ENCODE measurements around the gene B4GALT6. TPM values are rescaled to one million over a fixed set of nuclear protein-coding genes. Genes with fewer than 3 reads are reported as not detected.

Gene B4GALT6
- polyA plus RNA-seq, 2 donors, result 1.2 to 2.4 TPM

DNA sequence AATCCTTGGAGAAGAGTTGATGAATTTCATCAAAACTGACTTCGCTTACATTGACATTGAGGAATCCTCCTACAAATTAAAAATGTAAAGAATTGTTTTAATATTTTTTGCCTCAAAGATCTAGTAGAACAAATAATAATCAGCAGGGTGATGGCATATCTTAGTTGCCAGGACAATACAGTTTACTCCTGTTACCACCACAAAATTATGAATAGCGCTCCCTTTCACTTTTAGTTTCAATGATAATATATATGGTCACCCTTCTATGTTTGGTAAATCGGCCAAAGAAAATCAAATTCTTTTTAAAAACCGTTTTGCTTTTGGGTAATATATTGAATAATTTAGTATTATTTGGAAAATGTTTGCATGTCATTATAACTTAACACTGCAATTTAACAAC, 39.0 kb downstream of the B4GALT6 start:
- Histone ChIP-seq H3K9me3 (ENCODE audit: control insufficient read depth in 2 of 2, insufficient read depth in 1 of 2, low read depth in 1 of 2, low read length in 1 of 2) (no peaks in the 10 kb centered on the region), H3K4me1 (ENCODE audit: control insufficient read depth in 2 of 2, insufficient read depth in 2 of 2, low read length in 1 of 2) (no peaks in the 10 kb centered on the region), H3K36me3 (ENCODE audit: control insufficient read depth in 2 of 2, insufficient read depth in 2 of 2, low read length in 1 of 2) (no peaks in the 10 kb centered on the region), H3K4me3 (ENCODE audit: low read depth in 1 of 2, low read length in 2 of 2) (no peak overlapping the region), H3K27me3 (ENCODE audit: control insufficient read depth in 1 of 2, insufficient read depth in 2 of 2, low read length in 2 of 2) (no peaks in the 10 kb centered on the region), H3K27ac (ENCODE audit: low read depth in 2 of 2, low read length in 1 of 2) (no peak overlapping the region)
- WGBS, 2 donors, result 92 to 95% methylated on average over 4 of the region's 4 CpGs

DNA sequence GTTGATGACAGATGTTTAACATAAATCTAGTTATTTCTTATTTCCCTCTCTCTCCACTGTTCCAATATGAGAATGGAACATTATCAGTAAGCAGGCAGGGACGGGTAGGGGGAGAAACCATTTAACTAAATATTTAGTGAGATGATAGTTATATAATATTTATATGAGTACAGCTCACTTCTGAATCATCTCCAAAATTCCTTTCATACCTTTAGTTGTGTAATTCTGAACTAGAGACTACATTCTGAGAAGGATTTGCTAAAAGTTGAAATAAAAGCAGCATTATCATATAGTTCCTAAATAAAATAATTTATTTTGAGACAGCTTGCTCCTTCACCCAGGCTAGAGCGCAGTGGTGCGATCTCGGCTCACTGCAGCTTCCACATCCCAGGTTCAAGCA, 41.4 kb downstream of the B4GALT6 start:
- H3K27me3 ChIP-seq (ENCODE audit: control insufficient read depth in 1 of 2, insufficient read depth in 2 of 2, low read length in 2 of 2), result no peaks in the 10 kb centered on the region
- H3K4me3 ChIP-seq (ENCODE audit: low read depth in 1 of 2, low read length in 2 of 2), result no peak overlapping the region
- no peaks in the 10 kb centered on the region for H3K4me1 ChIP-seq (ENCODE audit: control insufficient read depth in 2 of 2, insufficient read depth in 2 of 2, low read length in 1 of 2)
- H3K9me3 ChIP-seq (ENCODE audit: control insufficient read depth in 2 of 2, insufficient read depth in 1 of 2, low read depth in 1 of 2, low read length in 1 of 2), result no peaks in the 10 kb centered on the region
- 81 to 82% methylated on average over 4 of the region's 4 CpGs for whole genome bisulfite sequencing, 2 donors
- H3K36me3 ChIP-seq (ENCODE audit: control insufficient read depth in 2 of 2, insufficient read depth in 2 of 2, low read length in 1 of 2), result no peaks in the 10 kb centered on the region
- H3K27ac ChIP-seq (ENCODE audit: low read depth in 2 of 2, low read length in 1 of 2), result no peak overlapping the region

GRCh38 chr18:31637445-31637844, 46.9 kb downstream of the B4GALT6 start:
- WGBS, 2 donors, result 88 to 92% methylated on average over 3 of the region's 3 CpGs
- Histone ChIP-seq H3K27ac (ENCODE audit: low read depth in 2 of 2, low read length in 1 of 2) (no peak overlapping the region), H3K4me3 (ENCODE audit: low read depth in 1 of 2, low read length in 2 of 2) (no peak overlapping the region), H3K4me1 (ENCODE audit: control insufficient read depth in 2 of 2, insufficient read depth in 2 of 2, low read length in 1 of 2) (no peaks in the 10 kb centered on the region), H3K27me3 (ENCODE audit: control insufficient read depth in 1 of 2, insufficient read depth in 2 of 2, low read length in 2 of 2) (no peaks in the 10 kb centered on the region), H3K36me3 (ENCODE audit: control insufficient read depth in 2 of 2, insufficient read depth in 2 of 2, low read length in 1 of 2) (no peaks in the 10 kb centered on the region), H3K9me3 (ENCODE audit: control insufficient read depth in 2 of 2, insufficient read depth in 1 of 2, low read depth in 1 of 2, low read length in 1 of 2) (no peaks in the 10 kb centered on the region)

- Histone ChIP-seq H3K36me3 (ENCODE audit: control insufficient read depth in 2 of 2, insufficient read depth in 2 of 2, low read length in 1 of 2) (no peaks in the 10 kb centered on the region), H3K27ac (ENCODE audit: low read depth in 2 of 2, low read length in 1 of 2) (no peak overlapping the region), H3K27me3 (ENCODE audit: control insufficient read depth in 1 of 2, insufficient read depth in 2 of 2, low read length in 2 of 2) (no peaks in the 10 kb centered on the region), H3K4me1 (ENCODE audit: control insufficient read depth in 2 of 2, insufficient read depth in 2 of 2, low read length in 1 of 2) (no peaks in the 10 kb centered on the region), H3K4me3 (ENCODE audit: low read depth in 1 of 2, low read length in 2 of 2) (no peak overlapping the region), H3K9me3 (ENCODE audit: control insufficient read depth in 2 of 2, insufficient read depth in 1 of 2, low read depth in 1 of 2, low read length in 1 of 2) (no peaks in the 10 kb centered on the region)
Observed at GRCh38 chr18:31636387-31636786, 48.0 kb downstream of the B4GALT6 start.

DNA sequence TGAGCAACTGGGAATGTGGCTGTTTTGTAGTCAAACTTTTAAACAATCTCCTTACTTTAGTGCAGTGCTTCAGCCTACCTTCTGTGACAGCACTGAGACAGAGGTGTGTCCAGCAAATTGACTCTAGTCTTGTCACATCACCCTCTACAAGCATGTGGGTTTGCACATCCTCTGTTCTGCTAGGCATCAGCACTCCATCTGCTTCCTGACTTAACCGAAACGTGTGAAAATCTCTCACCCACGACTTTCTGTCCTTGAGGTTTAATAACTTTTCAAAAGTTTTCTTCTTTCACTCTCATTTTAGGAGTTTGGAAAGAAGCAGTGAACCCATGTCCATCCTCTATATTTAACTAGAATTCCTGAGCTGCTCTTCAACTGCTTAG, 50.1 kb downstream of the B4GALT6 start:
- H3K4me3 ChIP-seq (ENCODE audit: low read depth in 1 of 2, low read length in 2 of 2), result no peak overlapping the region
- 62 to 76% methylated on average over 3 of the region's 3 CpGs for WGBS, 2 donors
- no peak overlapping the region for H3K27ac ChIP-seq (ENCODE audit: low read depth in 2 of 2, low read length in 1 of 2)
- no peaks in the 10 kb centered on the region for H3K4me1 ChIP-seq (ENCODE audit: control insufficient read depth in 2 of 2, insufficient read depth in 2 of 2, low read length in 1 of 2)
- no peaks in the 10 kb centered on the region for H3K27me3 ChIP-seq (ENCODE audit: control insufficient read depth in 1 of 2, insufficient read depth in 2 of 2, low read length in 2 of 2)
- no peaks in the 10 kb centered on the region for H3K9me3 ChIP-seq (ENCODE audit: control insufficient read depth in 2 of 2, insufficient read depth in 1 of 2, low read depth in 1 of 2, low read length in 1 of 2)
- no peaks in the 10 kb centered on the region for H3K36me3 ChIP-seq (ENCODE audit: control insufficient read depth in 2 of 2, insufficient read depth in 2 of 2, low read length in 1 of 2)

DNA sequence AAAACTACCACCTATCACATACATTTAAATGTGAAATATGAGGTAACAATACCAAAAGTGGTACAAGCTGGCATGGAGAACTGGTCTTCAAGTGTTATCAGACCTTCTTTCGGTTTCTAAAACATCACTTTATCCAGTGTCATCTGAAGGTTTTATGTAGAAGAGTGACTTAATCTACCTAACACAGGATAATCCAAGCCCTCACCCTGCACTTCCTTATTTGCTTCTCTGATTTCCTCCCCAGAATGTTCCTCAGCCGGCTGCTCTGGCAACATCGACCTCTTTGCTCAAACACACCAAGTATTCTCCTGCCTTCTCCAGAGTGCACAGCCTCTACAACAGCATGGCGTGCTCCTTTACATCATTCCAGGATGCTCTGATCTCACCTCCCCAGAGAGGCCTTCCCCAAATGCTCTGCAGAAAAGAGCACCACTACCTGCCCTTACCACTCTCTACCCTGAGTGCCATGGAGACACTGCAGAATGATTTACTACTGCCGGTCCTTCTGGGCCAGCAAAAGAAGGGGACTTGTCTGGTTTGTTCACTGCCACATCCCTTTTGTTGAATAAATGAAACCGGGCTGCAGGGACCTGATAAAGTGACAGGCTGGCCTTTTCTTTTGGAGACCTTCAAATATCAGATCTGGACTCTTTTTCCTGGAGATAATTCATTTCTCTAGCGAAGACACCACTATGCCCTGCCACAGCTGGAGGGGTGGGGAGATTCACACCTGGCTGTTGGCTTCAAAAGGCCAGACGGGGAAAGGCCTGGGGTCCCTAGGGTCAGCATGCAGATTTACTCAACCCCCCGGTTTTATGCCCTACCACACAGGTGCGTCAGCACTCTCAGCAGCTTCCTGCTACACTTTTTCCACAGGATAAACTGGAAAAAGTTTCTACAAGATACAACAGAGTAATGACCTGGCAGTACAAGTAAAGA, 50.7 kb downstream of the B4GALT6 start:
- no peak overlapping the region for H3K27ac ChIP-seq (ENCODE audit: low read depth in 2 of 2, low read length in 1 of 2)
- 74 to 79% methylated on average over 10 of the region's 10 CpGs for WGBS, 2 donors
- H3K27me3 ChIP-seq (ENCODE audit: control insufficient read depth in 1 of 2, insufficient read depth in 2 of 2, low read length in 2 of 2), result no peaks in the 10 kb centered on the region
- H3K4me3 ChIP-seq (ENCODE audit: low read depth in 1 of 2, low read length in 2 of 2), result no peak overlapping the region
- no peaks in the 10 kb centered on the region for H3K36me3 ChIP-seq (ENCODE audit: control insufficient read depth in 2 of 2, insufficient read depth in 2 of 2, low read length in 1 of 2)
- H3K9me3 ChIP-seq (ENCODE audit: control insufficient read depth in 2 of 2, insufficient read depth in 1 of 2, low read depth in 1 of 2, low read length in 1 of 2), result no peaks in the 10 kb centered on the region
- no peaks in the 10 kb centered on the region for H3K4me1 ChIP-seq (ENCODE audit: control insufficient read depth in 2 of 2, insufficient read depth in 2 of 2, low read length in 1 of 2)

GRCh38 chr18:31632356-31632755, 52.0 kb downstream of the B4GALT6 start:
- Histone ChIP-seq H3K27ac (ENCODE audit: low read depth in 2 of 2, low read length in 1 of 2) (no peak overlapping the region), H3K4me3 (ENCODE audit: low read depth in 1 of 2, low read length in 2 of 2) (no peak overlapping the region), H3K27me3 (ENCODE audit: control insufficient read depth in 1 of 2, insufficient read depth in 2 of 2, low read length in 2 of 2) (no peaks in the 10 kb centered on the region), H3K36me3 (ENCODE audit: control insufficient read depth in 2 of 2, insufficient read depth in 2 of 2, low read length in 1 of 2) (no peaks in the 10 kb centered on the region), H3K4me1 (ENCODE audit: control insufficient read depth in 2 of 2, insufficient read depth in 2 of 2, low read length in 1 of 2) (no peaks in the 10 kb centered on the region), H3K9me3 (ENCODE audit: control insufficient read depth in 2 of 2, insufficient read depth in 1 of 2, low read depth in 1 of 2, low read length in 1 of 2) (no peaks in the 10 kb centered on the region)
- 89 to 95% methylated on average over 1 of the region's 1 CpG for WGBS, 2 donors

GRCh38 chr18:31631526-31631925, 52.9 kb downstream of the B4GALT6 start:
- Histone ChIP-seq H3K36me3 (ENCODE audit: control insufficient read depth in 2 of 2, insufficient read depth in 2 of 2, low read length in 1 of 2) (no peaks in the 10 kb centered on the region), H3K4me3 (ENCODE audit: low read depth in 1 of 2, low read length in 2 of 2) (no peak overlapping the region), H3K4me1 (ENCODE audit: control insufficient read depth in 2 of 2, insufficient read depth in 2 of 2, low read length in 1 of 2) (no peaks in the 10 kb centered on the region), H3K9me3 (ENCODE audit: control insufficient read depth in 2 of 2, insufficient read depth in 1 of 2, low read depth in 1 of 2, low read length in 1 of 2) (no peaks in the 10 kb centered on the region), H3K27ac (ENCODE audit: low read depth in 2 of 2, low read length in 1 of 2) (no peak overlapping the region), H3K27me3 (ENCODE audit: control insufficient read depth in 1 of 2, insufficient read depth in 2 of 2, low read length in 2 of 2) (no peaks in the 10 kb centered on the region)
- 94% methylated on average over 1 of the region's 1 CpG for WGBS, 2 donors

- Histone ChIP-seq H3K4me3 (ENCODE audit: low read depth in 1 of 2, low read length in 2 of 2) (no peak overlapping the region), H3K27ac (ENCODE audit: low read depth in 2 of 2, low read length in 1 of 2) (no peak overlapping the region), H3K36me3 (ENCODE audit: control insufficient read depth in 2 of 2, insufficient read depth in 2 of 2, low read length in 1 of 2) (no peaks in the 10 kb centered on the region), H3K9me3 (ENCODE audit: control insufficient read depth in 2 of 2, insufficient read depth in 1 of 2, low read depth in 1 of 2, low read length in 1 of 2) (no peaks in the 10 kb centered on the region), H3K4me1 (ENCODE audit: control insufficient read depth in 2 of 2, insufficient read depth in 2 of 2, low read length in 1 of 2) (no peaks in the 10 kb centered on the region), H3K27me3 (ENCODE audit: control insufficient read depth in 1 of 2, insufficient read depth in 2 of 2, low read length in 2 of 2) (no peaks in the 10 kb centered on the region)
- 90 to 94% methylated on average over 4 of the region's 4 CpGs for WGBS, 2 donors
Observed at GRCh38 chr18:31630549-31630948, 53.8 kb downstream of the B4GALT6 start.

- Histone ChIP-seq H3K4me3 (ENCODE audit: low read depth in 1 of 2, low read length in 2 of 2) (no peak overlapping the region), H3K27ac (ENCODE audit: low read depth in 2 of 2, low read length in 1 of 2) (no peak overlapping the region), H3K4me1 (ENCODE audit: control insufficient read depth in 2 of 2, insufficient read depth in 2 of 2, low read length in 1 of 2) (no peaks in the 10 kb centered on the region), H3K27me3 (ENCODE audit: control insufficient read depth in 1 of 2, insufficient read depth in 2 of 2, low read length in 2 of 2) (no peaks in the 10 kb centered on the region), H3K9me3 (ENCODE audit: control insufficient read depth in 2 of 2, insufficient read depth in 1 of 2, low read depth in 1 of 2, low read length in 1 of 2) (no peaks in the 10 kb centered on the region), H3K36me3 (ENCODE audit: control insufficient read depth in 2 of 2, insufficient read depth in 2 of 2, low read length in 1 of 2) (no peaks in the 10 kb centered on the region)
- 97 to 98% methylated on average over 6 of the region's 6 CpGs for WGBS, 2 donors
Observed at GRCh38 chr18:31626409-31626808, 58.0 kb downstream of the B4GALT6 start.
